GM12875 (cell line): ENCODE results near the gene CSTPP1.

Experiments
- H3K4me3 ChIP-seq: one replicate; pipeline ENCODE4 v1.5.1; 2011; ENCODE audit warnings: low read depth, low read length, control low read depth
- CTCF ChIP-seq: IDR thresholded peaks from 2 replicates; pipeline ENCODE4 v1.5.1; 2011; ENCODE audit warnings: low read depth, mild to moderate bottlenecking, control low read depth, inconsistent platforms, low read length, moderate library complexity, borderline replicate concordance; ENCODE audit not compliant: insufficient read depth

Gene CSTPP1

GRCh38 chr11:47003180-47003877, 66.8 kb downstream of the CSTPP1 start:
- no peak overlapping the region for H3K4me3 ChIP-seq
- no peak for TF ChIP-seq CTCF

DNA sequence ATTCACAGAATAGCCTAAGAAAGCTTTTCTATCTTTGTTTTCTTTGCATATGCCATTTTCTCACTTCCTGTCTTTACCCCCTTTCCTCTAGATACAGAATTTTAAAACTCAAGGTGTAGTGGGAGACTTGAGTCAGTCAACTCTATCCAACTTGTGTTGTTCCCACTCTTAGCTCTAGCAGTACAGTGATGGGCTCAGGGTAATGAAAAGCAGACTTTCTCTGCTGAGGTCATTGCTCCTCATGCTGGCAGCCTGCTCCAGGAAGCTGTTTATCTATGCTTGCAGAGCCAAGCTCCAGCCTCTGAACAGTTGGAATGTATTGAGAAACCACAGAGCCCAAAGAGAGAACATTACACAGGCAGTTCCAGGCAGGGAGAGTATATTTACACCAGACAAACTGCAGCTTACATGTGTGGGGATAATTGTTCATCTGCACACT, 68.1 kb downstream of the CSTPP1 start:
- no peak for TF ChIP-seq CTCF
- H3K4me3 ChIP-seq, result no peak overlapping the region

- H3K4me3 ChIP-seq, result no peak overlapping the region
- TF ChIP-seq CTCF, result no peak
These were observed 68.9 kb downstream of the CSTPP1 start for GRCh38 chr11:47005441-47005840.

GRCh38 chr11:47007579-47007978, 71.0 kb downstream of the CSTPP1 start:
- TF ChIP-seq CTCF, result no peak

DNA sequence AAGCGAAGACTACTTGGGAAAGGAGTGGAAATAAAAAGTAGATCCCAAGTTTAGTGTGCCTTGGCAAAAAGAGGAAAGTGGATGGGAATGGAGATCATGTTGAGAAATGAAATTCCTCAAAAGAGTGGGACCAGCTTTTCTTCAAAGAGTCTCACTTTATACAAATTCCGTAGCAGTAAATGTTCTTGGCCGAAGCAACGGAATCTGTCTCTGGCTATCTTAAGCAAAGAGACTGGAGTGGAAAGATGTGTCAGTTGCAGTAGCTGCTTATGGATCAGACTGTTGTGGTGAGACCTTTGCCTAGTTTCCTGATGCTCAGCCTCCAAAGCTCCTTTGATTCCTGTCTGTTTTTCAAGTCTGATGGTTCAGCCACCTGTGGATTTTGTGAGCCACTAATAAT, 73.6 kb downstream of the CSTPP1 start:
- no peak for TF ChIP-seq CTCF
- no peak overlapping the region for H3K4me3 ChIP-seq

More at GRCh38 chr11:47007579-47007978, 71.0 kb downstream of the CSTPP1 start:
- no peak overlapping the region for H3K4me3 ChIP-seq

- H3K4me3 ChIP-seq, result no peak overlapping the region
- TF ChIP-seq CTCF, result no peak
These were observed 77.5 kb downstream of the CSTPP1 start for GRCh38 chr11:47014097-47014496.

- TF ChIP-seq CTCF, result no peak
- H3K4me3 ChIP-seq, result no peak overlapping the region
These were observed 82.1 kb downstream of the CSTPP1 start for GRCh38 chr11:47018637-47019036.
